ENCODE results near the gene RAPGEF2.
"Not testable (repeated sequence)": the region's sequence is repeated elsewhere in the genome, so short reads cannot be mapped to it uniquely, and the experiment has no call there.

RAPGEF2 gene

GRCh38 chr4:159153669-159154068 is 50.8 kb downstream of the RAPGEF2 start:
- Histone ChIP-seq H3K4me1 (ENCODE audit: insufficient read depth, low read length) (peaks cover 27% of the 10 kb centered on the region; the same call in 1 of the 2 replicates), H3K9me3 (ENCODE audit: control insufficient read depth, insufficient read depth, low read length) (no peaks in the 10 kb centered on the region), H3K9ac (ENCODE audit: low read depth, low read length) (no peak overlapping the region), H3K36me3 (ENCODE audit: insufficient read depth, low read length) (no peaks in the 10 kb centered on the region)

- Histone ChIP-seq H3K36me3 (ENCODE audit: insufficient read depth, low read length) (no peaks in the 10 kb centered on the region), H3K9ac (ENCODE audit: low read depth, low read length) (no peak overlapping the region), H3K4me1 (ENCODE audit: insufficient read depth, low read length) (peaks cover 29% of the 10 kb centered on the region; the same call in 1 of the 2 replicates), H3K9me3 (ENCODE audit: control insufficient read depth, insufficient read depth, low read length) (no peaks in the 10 kb centered on the region)
These were observed 52.2 kb downstream of the RAPGEF2 start for GRCh38 chr4:159155119-159155518.

- Histone ChIP-seq H3K4me1 (ENCODE audit: insufficient read depth, low read length) (peaks cover 19% of the 10 kb centered on the region; the same call in 1 of the 2 replicates), H3K9ac (ENCODE audit: low read depth, low read length) (no peak overlapping the region), H3K36me3 (ENCODE audit: insufficient read depth, low read length) (no peaks in the 10 kb centered on the region), H3K9me3 (ENCODE audit: control insufficient read depth, insufficient read depth, low read length) (no peaks in the 10 kb centered on the region)
These were observed 55.3 kb downstream of the RAPGEF2 start for GRCh38 chr4:159158083-159158617.

- no peak overlapping the region for H3K9ac ChIP-seq (ENCODE audit: low read depth, low read length)
- H3K4me1 ChIP-seq (ENCODE audit: insufficient read depth, low read length): peaks cover 19% of the 10 kb centered on the region; the same call in 1 of the 2 replicates
- no peaks in the 10 kb centered on the region for H3K36me3 ChIP-seq (ENCODE audit: insufficient read depth, low read length)
- H3K9me3 ChIP-seq (ENCODE audit: control insufficient read depth, insufficient read depth, low read length): no peaks in the 10 kb centered on the region
These were observed 56.1 kb downstream of the RAPGEF2 start for GRCh38 chr4:159158985-159159384.

- H3K4me1 ChIP-seq (ENCODE audit: insufficient read depth, low read length): peaks cover 19% of the 10 kb centered on the region; the same call in 1 of the 2 replicates
- H3K9ac ChIP-seq (ENCODE audit: low read depth, low read length): no peak overlapping the region
- H3K36me3 ChIP-seq (ENCODE audit: insufficient read depth, low read length): no peaks in the 10 kb centered on the region
- H3K9me3 ChIP-seq (ENCODE audit: control insufficient read depth, insufficient read depth, low read length): no peaks in the 10 kb centered on the region
These were observed 56.7 kb downstream of the RAPGEF2 start for GRCh38 chr4:159159611-159160010.

GRCh38 chr4:159160242-159160641 is 57.4 kb downstream of the RAPGEF2 start:
- no peak overlapping the region for H3K9ac ChIP-seq (ENCODE audit: low read depth, low read length)
- H3K9me3 ChIP-seq (ENCODE audit: control insufficient read depth, insufficient read depth, low read length): no peaks in the 10 kb centered on the region
- peaks cover 19% of the 10 kb centered on the region; the same call in 1 of the 2 replicates for H3K4me1 ChIP-seq (ENCODE audit: insufficient read depth, low read length)
- H3K36me3 ChIP-seq (ENCODE audit: insufficient read depth, low read length): no peaks in the 10 kb centered on the region

GRCh38 chr4:159161436-159161835 is 58.6 kb downstream of the RAPGEF2 start:
- H3K9me3 ChIP-seq (ENCODE audit: control insufficient read depth, insufficient read depth, low read length); H3K9ac ChIP-seq (ENCODE audit: low read depth, low read length); H3K36me3 ChIP-seq (ENCODE audit: insufficient read depth, low read length): not testable (repeated sequence)
- H3K4me1 ChIP-seq (ENCODE audit: insufficient read depth, low read length): peaks cover 19% of the 10 kb centered on the region; the same call in 1 of the 2 replicates

GRCh38 chr4:159162576-159162975 is 59.7 kb downstream of the RAPGEF2 start:
- H3K9ac ChIP-seq (ENCODE audit: low read depth, low read length): no peak overlapping the region

GRCh38 chr4:159163521-159163920 is 60.6 kb downstream of the RAPGEF2 start:
- no peaks in the 10 kb centered on the region for H3K9me3 ChIP-seq (ENCODE audit: control insufficient read depth, insufficient read depth, low read length)
- H3K9ac ChIP-seq (ENCODE audit: low read depth, low read length): no peak overlapping the region
- peaks cover 4% of the 10 kb centered on the region; the same call in 1 of the 2 replicates for H3K4me1 ChIP-seq (ENCODE audit: insufficient read depth, low read length)
- no peaks in the 10 kb centered on the region for H3K36me3 ChIP-seq (ENCODE audit: insufficient read depth, low read length)

More at GRCh38 chr4:159162576-159162975, 59.7 kb downstream of the RAPGEF2 start:
- Histone ChIP-seq H3K9me3 (ENCODE audit: control insufficient read depth, insufficient read depth, low read length) (no peaks in the 10 kb centered on the region), H3K4me1 (ENCODE audit: insufficient read depth, low read length) (peaks cover 13% of the 10 kb centered on the region; the same call in 1 of the 2 replicates), H3K36me3 (ENCODE audit: insufficient read depth, low read length) (no peaks in the 10 kb centered on the region)

GRCh38 chr4:159169404-159170302 is 66.8 kb downstream of the RAPGEF2 start:
- Histone ChIP-seq H3K4me1 (ENCODE audit: insufficient read depth, low read length) (peaks cover 12% of the 10 kb centered on the region), H3K9ac (ENCODE audit: low read depth, low read length) (no peak overlapping the region), H3K9me3 (ENCODE audit: control insufficient read depth, insufficient read depth, low read length) (no peaks in the 10 kb centered on the region), H3K36me3 (ENCODE audit: insufficient read depth, low read length) (no peaks in the 10 kb centered on the region)

- no peaks in the 10 kb centered on the region for H3K36me3 ChIP-seq (ENCODE audit: insufficient read depth, low read length)
- H3K4me1 ChIP-seq (ENCODE audit: insufficient read depth, low read length): peaks cover 23% of the 10 kb centered on the region
- no peaks in the 10 kb centered on the region for H3K9me3 ChIP-seq (ENCODE audit: control insufficient read depth, insufficient read depth, low read length)
- H3K9ac ChIP-seq (ENCODE audit: low read depth, low read length): no peak overlapping the region
These were observed 68.4 kb downstream of the RAPGEF2 start for GRCh38 chr4:159171287-159171686.

- Histone ChIP-seq H3K9me3 (ENCODE audit: control insufficient read depth, insufficient read depth, low read length) (no peaks in the 10 kb centered on the region), H3K36me3 (ENCODE audit: insufficient read depth, low read length) (no peaks in the 10 kb centered on the region), H3K4me1 (ENCODE audit: insufficient read depth, low read length) (peaks cover 38% of the 10 kb centered on the region), H3K9ac (ENCODE audit: low read depth, low read length) (no peak overlapping the region)
These were observed 71.0 kb downstream of the RAPGEF2 start for GRCh38 chr4:159173886-159174285.

- Histone ChIP-seq H3K4me1 (ENCODE audit: insufficient read depth, low read length) (peaks cover 45% of the 10 kb centered on the region), H3K9ac (ENCODE audit: low read depth, low read length) (no peak overlapping the region), H3K36me3 (ENCODE audit: insufficient read depth, low read length) (no peaks in the 10 kb centered on the region), H3K9me3 (ENCODE audit: control insufficient read depth, insufficient read depth, low read length) (no peaks in the 10 kb centered on the region)
These were observed 71.8 kb downstream of the RAPGEF2 start for GRCh38 chr4:159174645-159175084.

GRCh38 chr4:159175085-159175988 is 72.5 kb downstream of the RAPGEF2 start:
- Histone ChIP-seq H3K4me1 (ENCODE audit: insufficient read depth, low read length) (peaks cover 50% of the 10 kb centered on the region), H3K9ac (ENCODE audit: low read depth, low read length) (peak overlapping the region; percentile 12; the same call in 1 of the 2 replicates)

More at GRCh38 chr4:159175085-159175988, 72.5 kb downstream of the RAPGEF2 start:
- Histone ChIP-seq H3K36me3 (ENCODE audit: insufficient read depth, low read length) (no peaks in the 10 kb centered on the region), H3K9me3 (ENCODE audit: control insufficient read depth, insufficient read depth, low read length) (no peaks in the 10 kb centered on the region)
